GM21381 (cell line): ENCODE results near the gene PODNL1.
A peak's percentile ranks its signal among the peaks of the same experiment; 100 is the strongest.

Experiments
- ATAC-seq: cut with Tn5 transposase; IDR thresholded peaks from one replicate; pipeline ENCODE4 v1.9.1; 2021; ENCODE audit warnings: mild to moderate bottlenecking, moderate library complexity; ENCODE audit not compliant: unreplicated experiment

The PODNL1 gene

DNA sequence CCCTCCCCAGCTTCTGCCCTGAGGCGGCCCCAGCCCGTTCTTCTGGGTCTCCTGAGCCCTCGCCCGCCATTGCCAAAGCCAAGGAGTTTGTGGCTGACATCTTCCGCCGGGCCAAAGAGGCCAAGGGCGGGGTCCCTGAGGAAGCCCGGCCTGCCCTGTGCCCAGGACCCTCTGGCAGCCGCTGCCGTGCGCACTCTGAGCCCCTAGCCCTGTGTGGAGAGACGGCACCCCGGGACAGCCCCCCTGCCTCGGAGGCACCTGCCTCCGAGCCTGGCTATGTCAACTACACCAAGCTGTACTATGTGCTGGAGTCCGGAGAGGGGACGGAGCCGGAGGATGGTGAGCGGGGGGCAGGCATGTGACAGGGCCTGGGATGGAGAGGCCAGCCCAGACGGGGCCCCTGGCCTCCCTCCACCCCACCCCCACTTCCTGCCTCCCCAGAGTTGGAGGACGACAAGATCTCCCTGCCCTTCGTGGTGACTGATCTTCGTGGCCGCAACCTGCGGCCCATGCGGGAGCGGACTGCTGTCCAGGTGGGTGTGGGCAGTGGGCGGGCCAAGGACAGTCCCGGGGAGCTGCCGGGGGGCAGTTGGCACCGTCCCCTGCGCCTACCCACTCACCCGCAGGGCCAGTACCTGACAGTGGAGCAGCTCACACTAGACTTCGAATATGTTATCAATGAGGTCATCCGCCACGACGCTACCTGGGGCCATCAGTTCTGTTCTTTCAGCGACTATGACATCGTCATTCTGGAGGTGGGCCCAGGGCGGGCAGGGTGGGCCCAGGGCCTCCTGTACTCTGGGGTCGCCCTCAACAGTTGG is 21.1 kb upstream of the PODNL1 start:
- ATAC-seq: no peak

DNA sequence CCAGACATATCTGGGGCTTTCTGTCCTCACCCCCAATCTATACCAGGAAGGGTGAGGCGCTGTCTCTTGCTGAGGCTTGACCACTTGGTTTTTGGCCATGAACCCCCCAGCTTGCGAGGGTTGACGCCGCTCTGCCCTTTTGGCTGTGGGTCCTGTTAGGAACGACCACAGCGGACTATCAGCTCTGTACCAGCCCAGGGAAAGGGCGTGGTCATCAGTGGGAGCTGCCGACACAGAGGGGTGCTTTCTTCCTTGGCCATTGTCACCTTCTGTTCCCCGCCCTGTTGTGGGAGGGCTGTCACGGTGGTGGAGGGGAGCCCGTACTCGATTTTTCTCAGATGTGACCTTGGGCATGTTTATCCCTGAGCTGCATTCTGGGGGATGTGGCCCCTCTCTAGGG is 19.8 kb upstream of the PODNL1 start:
- ATAC-seq: no peak

DNA sequence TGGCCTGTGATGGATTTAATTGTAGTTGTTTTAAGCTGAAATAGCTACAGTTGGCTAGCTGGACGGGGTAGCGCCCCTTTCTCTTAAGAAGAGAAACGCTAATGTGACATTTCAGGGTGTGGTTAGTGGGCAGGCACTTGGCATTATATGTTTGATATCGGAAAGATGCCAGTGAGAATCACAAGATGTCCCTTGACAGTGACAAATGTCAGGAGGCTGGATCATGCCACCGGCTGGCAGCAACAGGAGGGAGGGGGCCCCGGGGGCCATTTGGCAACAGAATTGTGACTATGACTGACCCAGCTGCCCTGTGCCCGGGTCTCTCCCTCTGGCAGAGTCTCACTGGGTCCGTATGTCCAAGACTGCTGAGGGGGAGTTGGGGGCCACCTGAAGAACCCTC is 18.8 kb upstream of the PODNL1 start:
- no peak for ATAC-seq

DNA sequence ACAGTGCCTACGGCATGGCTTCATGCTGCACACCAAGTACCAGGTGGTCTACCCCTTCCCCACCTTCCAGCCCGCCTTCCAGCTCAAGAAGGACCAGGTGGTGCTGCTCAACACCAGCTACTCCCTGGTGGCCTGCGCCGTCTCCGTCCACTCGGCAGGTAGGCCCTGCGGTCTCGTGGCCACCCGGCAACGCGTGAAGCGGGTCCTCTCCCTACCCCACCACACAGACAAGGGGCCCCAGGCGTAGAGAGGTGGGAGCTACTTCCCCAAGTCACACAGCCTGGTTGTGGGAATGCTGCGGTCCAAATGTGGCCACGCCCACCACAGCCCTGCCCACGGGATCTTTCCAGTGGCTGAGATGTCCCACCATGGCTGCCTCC is 18.1 kb upstream of the PODNL1 start:
- ATAC-seq: no peak

DNA sequence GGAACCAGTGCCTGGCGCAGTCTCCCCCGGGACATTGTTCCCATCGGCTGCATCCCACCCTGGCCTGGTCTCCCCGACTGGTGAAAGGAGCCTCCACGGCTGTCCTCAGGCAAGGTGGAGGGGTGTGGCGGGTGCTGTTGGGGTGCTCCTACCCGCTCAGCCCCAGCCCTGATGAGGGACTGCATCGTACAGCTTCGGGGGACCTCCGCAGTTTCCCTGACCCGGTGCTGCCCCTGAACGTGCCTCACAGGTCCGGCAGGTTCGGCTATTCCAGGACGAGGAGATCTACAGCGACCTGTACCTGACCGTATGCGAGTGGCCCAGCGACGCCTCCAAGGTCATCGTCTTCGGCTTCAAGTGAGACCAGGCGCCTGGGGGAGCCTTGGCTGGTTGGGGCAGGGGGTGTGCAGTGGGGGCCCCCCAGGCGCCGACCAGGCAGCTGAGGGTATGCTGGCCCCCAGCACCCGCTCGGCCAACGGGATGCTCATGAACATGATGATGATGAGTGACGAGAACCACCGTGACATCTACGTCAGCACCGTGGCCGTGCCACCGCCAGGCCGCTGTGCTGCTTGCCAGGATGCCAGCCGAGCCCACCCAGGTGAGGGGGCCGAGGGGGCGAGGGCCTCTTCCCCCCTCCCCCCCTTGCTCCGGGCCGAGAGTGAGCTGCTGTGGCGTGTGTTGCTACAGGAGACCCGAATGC is 17.6 kb upstream of the PODNL1 start:
- ATAC-seq: no peak

GRCh38 chr19:13954185-13954584 is 16.0 kb upstream of the PODNL1 start:
- no peak for ATAC-seq

DNA sequence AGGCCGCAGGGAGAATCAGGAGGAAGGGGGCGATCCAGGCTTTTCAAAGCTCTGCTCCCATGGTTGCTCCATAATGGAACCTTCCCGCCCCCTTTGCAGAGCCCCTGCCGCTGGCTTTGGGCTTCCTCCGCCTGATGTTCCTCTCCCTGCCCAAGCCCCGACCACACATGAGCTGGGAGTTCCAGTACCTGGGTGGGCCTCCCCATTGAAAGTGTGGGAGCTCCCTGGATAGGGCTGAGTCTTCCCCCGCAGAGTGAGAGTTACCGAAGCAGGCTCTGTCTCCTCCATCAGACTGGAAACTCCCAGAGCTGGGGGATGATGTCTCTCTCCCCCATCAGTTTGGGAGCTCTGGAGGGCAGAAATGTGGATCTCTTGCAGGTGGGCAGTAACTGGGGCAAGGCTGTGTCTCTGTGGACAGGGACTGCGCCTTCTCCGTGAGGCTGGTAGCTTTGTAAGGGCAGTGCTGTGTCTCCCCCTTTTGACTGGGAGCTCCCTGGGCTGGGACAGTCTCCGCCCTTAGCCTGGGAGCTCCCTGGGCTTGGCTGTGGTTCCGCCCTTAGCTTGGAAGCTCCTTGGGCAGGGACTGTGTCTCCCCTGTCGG is 14.8 kb upstream of the PODNL1 start:
- ATAC-seq: no peak

DNA sequence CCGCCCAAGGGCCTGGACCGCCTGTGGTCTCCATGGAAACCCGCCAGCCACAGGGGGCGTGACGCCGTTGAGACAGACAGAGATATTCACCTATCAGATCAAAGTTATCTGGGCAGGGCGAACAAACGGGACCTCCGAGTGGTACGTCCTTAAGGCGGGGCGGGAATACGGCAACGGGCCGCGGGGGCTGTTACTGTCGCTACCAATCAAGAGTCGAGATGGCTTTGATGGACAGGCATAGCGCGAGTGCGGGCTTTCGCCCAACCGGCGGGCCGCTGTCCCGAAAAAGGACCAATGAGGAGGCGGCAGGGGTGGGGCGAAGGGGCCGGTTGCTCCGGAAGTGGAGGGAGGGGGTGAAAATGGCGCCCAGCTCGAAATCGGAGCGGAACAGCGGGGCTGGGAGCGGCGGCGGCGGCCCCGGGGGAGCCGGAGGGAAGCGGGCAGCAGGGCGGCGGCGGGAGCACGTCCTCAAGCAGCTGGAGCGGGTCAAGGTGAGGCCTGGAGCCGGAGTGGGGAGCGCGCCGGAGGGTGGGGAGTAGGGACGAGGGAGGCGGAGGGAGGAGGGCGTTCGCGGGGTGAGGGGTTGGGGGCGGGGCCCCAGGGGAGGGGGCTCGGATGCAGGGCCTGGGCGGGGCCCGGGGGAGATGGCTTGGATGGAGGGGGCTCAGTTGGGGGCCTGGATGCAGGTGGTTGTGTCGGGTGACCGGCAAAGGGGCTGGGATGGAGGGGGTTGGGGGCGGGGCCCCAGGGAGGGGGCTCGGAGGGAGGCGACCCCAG is 14.1 kb upstream of the PODNL1 start, which contains the start of gene DCAF15:
DCAF15 (plus strand) TSS at position 356 of the 777 bp plus-strand sequence; CDS start at position 360, 4 bp downstream.
- peak; percentile 89 for ATAC-seq

DNA sequence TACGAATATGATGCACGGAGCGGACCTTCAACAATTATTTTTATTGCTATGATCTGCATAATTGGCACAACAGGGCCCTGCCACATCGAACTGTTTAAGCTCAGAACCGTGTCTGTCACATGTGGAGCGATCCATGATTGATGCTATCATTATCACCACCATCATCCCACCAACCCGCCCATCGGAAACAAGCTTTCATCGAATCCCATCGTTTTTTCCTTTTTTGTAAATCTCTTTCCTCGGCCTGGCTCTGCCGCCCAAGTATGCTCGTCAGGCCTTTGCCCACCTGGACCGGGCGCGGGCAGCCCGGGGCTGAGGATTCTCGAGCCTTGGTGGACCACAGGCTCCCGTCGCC is 13.6 kb upstream of the PODNL1 start:
- peak; percentile 6 for ATAC-seq

- ATAC-seq: no peak
Measured at GRCh38 chr19:13951043-13951442, 12.8 kb upstream of the PODNL1 start.

DNA sequence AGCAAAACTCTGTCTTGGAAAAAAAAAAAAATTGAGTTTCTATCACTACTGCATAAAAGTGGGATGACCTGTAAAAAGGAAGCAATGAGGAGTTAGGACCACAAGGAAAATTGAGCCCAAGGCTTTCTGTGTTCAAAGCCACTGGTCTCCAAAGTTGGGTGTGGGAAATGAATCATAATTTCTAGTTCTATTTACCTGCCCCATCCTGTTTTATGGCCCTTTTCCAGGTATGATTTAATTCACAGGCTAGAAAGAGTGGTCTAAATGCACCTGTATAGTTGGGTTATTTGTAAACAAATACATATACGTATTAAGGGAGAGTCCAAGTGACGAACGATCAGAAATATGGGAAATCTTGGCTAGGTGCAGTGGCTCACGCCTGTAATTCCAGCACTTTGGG is 8.2 kb upstream of the PODNL1 start:
- ATAC-seq: no peak

DNA sequence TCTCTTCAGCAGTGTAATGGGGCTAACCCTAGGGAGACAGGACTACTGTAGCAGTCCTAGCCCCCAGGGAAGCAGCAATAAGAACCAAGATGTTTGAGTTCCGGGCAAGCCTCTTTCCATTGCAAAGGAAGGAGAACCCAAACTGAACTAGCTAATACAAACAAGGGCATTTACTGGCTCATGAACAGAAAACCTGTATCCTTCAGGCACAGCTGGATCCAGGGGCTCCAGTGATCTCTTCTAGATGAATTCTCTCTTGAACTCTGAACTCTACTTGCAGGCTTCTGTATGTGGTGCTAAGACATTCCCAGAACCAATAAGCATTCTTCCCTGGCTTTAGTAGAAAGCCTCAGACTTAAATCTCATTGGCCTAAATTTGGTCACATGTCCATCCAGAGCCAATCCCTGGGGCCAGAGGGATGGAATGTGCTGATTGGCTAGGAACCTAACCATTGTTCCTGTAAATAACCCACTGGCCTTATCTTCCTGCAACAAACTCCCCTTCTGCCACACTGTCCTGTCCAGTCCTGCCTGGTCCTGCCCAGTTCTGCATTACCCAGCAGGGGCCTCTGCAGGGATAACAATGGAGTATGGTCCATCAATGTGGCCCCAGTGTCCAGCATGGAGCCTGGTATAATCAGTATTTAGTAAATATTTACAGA is 3.9 kb upstream of the PODNL1 start:
- no peak for ATAC-seq

- ATAC-seq: no peak
Measured at GRCh38 chr19:13937479-13938300, 527 bp downstream of the PODNL1 start.

DNA sequence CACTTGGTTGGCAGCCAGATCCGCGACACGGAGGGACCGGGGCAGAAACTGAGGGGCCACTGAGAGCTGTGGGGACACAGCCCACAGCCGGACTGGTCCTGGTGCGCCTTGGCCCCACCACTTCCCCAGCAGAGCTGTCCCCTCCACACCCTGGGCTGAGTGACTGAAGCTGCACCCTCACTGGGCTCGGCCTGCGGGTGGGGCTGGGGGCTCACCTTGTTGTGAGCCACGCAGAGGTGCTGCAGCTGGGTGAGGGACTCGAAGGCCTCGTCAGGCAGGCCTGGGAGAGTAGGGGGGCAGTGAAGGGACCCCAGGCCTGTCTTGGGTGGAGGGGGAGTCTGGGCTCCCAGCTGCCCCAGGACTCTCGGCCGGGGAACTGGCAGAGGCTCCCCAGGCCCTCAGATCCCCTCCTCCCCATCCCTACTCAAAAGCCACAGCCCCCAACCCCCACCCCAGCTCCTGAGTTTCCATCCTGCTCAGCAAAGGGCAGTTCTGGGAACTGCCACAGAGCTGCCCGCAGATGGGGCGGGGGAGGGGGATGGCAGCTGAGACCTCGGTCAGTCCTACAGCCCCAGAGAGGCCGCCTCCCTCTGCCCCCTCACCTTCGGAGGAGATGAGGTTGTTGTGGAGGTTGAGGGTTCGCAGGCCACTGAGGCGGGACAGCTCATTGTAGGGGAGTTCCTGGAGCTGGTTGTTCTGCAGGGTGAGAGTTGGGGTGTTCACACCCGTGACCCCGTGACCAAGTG is 2.3 kb downstream of the PODNL1 start:
- no peak for ATAC-seq

- ATAC-seq: no peak
Measured at GRCh38 chr19:13934785-13935109, 3.5 kb downstream of the PODNL1 start.

- no peak for ATAC-seq
Measured at GRCh38 chr19:13932911-13933393, 5.3 kb downstream of the PODNL1 start.

- no peak for ATAC-seq
Measured at GRCh38 chr19:13932149-13932637, 6.0 kb downstream of the PODNL1 start.

DNA sequence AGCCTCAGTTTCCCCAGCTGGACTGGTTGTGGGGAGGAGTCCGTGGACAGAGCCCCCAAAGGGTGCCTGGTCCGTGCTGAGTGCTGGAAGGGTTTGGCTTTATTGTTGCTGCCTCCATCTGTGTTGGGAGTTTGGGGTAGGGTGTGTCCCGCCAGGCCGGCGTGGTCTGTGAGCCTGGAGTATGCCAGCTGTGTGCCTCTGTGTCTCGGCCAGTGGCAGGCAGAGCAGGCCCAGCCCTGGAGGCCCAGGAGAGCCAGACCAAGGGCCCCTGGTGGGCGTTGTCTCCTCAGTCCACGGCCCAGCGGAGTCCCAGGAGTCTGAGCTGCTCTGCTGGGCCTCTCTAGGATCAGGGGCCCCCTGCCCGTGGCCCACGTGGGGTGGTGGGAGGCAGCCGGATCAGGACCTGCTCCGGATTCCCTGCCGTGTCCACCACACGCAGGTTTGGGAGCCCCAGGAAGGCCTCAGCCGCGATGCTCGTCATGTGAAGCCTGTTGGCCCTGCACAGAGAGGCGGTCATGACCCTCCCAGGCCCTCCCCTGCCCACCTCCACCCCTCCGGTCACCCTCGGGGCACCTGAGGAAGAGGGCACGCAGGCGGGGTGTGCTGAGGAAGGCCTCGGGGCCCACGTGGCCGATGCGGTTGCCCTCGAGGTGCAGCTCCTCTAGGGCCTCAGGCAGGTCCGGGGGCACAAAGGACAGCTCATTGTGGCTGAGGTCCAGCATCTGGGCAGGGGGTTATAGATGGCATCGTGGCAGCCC is 6.6 kb downstream of the PODNL1 start:
- ATAC-seq: no peak
